ENCODE results near the gene MARCO.
"Not testable (repeated sequence)": the region's sequence is repeated elsewhere in the genome, so short reads cannot be mapped to it uniquely, and the experiment has no call there.

Gene MARCO

GRCh38 chr2:119029297-119029696 lies 87.3 kb downstream of the MARCO start:
- ChIA-PET POLR2A (no interaction called here), CTCF (interaction anchor here (0.9 to 6.8 kb wide), 6 partner anchors 236 to 448 kb away, joined by 3 to 50 read pairs (median 4); no protein-coding TSS in a partner anchor)
- H3K4me3 ChIP-seq (ENCODE audit: low read depth, low read length) = no peak overlapping the region
- DNase-seq (ENCODE audit: low read depth, low spot score) = no peak
- TF ChIP-seq CTCF (IDR thresholded peaks at IDR 0.05; ENCODE audit: insufficient read depth, low read length, missing control alignments) = no peak

- H3K4me3 ChIP-seq (ENCODE audit: low read depth, low read length); CTCF ChIA-PET; POLR2A ChIA-PET; DNase-seq (ENCODE audit: low read depth, low spot score): not testable (repeated sequence)
These were observed 95.9 kb downstream of the MARCO start for GRCh38 chr2:119037922-119038321.

- POLR2A ChIA-PET = no interaction called here
- CTCF ChIA-PET = no interaction called here
- no peak for DNase-seq (ENCODE audit: low read depth, low spot score)
- H3K4me3 ChIP-seq (ENCODE audit: low read depth, low read length) = no peak overlapping the region
- TF ChIP-seq CTCF (IDR thresholded peaks at IDR 0.05; ENCODE audit: insufficient read depth, low read length, missing control alignments) = no peak
These were observed 98.7 kb downstream of the MARCO start for GRCh38 chr2:119040730-119041129.

Measured in AG04449 (cell line).